HG03378 (cell line): ENCODE measurements around the gene TRAF1.

Source experiments
- ATAC-seq: cut with Tn5 transposase; IDR thresholded peaks from one replicate; pipeline ENCODE4 v1.9.1; 2021; ENCODE audit warnings: mild to moderate bottlenecking, moderate library complexity; ENCODE audit not compliant: unreplicated experiment

Gene TRAF1

DNA sequence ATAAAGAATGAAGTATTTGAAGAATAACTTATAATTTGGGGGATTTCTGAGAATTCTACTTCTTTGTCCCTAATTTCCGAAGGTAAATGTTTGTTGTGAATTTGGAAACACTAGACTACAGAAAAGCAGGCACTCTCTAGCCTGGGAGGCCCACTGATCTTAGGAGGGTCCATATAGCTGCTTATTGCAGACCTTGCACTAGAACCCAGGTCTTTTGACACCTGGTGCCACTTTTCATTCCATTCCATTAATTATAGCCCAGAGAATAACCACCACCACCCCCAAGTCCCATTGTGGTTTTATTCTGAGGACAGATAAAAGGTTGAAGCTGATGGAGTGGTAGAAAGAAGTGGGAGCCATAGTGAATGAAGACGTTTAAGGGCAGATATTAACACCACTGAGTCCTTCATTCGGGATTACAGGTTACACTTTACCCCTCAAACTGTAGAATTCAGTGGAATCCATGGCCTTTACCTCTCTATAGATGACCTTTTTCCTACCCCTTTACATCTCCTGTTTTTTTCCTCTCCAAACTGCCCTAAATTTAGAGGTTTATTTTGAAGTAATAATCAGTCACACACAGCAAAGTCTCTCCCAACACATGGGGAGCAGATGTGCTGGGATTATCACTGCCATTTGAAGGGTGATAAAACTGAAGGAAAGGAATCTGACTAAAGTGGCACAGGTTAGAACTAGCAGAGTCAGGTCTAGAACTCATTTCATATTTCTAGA lies 71.8 kb downstream of the TRAF1 start:
- no peak for ATAC-seq

DNA sequence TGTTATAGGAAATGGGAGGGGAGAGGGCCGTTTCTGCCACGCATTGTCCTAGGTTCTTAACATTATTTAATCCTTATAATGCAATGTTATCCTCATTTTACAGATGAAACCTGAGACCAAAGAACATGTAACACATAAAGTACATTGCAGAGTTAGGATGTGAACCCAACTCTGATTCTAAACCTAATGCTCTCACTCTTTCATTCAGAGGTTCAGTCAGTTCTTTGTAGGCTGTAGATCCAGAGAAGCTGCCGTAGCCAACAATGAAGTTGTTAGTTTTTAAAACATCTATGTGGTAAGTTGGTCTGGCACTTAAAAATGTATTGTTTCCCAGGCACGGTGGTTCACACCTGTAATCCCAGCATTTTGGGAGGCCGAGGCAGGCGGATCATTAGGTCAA lies 73.4 kb downstream of the TRAF1 start:
- no peak for ATAC-seq
